ENCODE measurements around the gene CEBPZOS.

Gene CEBPZOS

DNA sequence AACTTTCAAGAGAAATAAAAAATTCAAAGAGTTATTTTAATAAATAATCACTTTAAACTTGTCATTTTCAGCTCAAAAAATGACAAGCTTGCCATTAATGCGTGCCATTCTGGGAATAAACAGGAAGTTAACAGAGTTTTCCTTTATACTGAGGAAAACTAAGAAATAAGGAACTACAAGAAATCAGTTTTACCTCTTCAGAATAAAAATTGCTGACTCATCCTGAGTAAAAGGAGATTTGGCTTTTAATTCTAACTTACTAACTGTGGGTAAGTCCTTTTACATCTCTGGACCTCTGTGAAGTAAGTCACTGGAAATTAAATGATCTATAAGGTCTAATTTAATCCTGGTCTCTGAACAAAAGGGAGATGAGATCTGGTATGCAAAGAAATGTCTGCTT, 19.0 kb downstream of the CEBPZOS start:
- no peak for DNase-seq (ENCODE audit: low spot score)
- Histone ChIP-seq H3K27ac (replicated peaks; ENCODE audit: low read length) (no peak overlapping the region), H2BK15ac (ENCODE audit: low read length) (no peak overlapping the region), H2BK5ac (ENCODE audit: low read length) (no peak overlapping the region), H3K14ac (ENCODE audit: low read length) (no peak overlapping the region), H2AFZ (ENCODE audit: low read length) (no peak overlapping the region), H3K23ac (ENCODE audit: low read depth, low read length, poor library complexity) (no peak overlapping the region), H3K9me3 (replicated peaks in 1 of 2; ENCODE audit: control insufficient read depth in 2 of 2, insufficient read depth in 1 of 2, low read depth in 1 of 2, low read length in 2 of 2) (no peaks in the 10 kb centered on the region), H3K4me2 (ENCODE audit: insufficient read depth, low read length, poor library complexity, severe bottlenecking) (no peak overlapping the region), H3K9ac (ENCODE audit: low read depth, low read length, poor library complexity) (no peak overlapping the region), H3K4me1 (ENCODE audit: control insufficient read depth in 2 of 2, insufficient read depth in 1 of 2, low read depth in 1 of 2, low read length in 2 of 2) (no peaks in the 10 kb centered on the region), H3K27me3 (ENCODE audit: control insufficient read depth in 3 of 3, insufficient read depth in 3 of 3, low read depth in 1 of 3, low read length in 3 of 3) (no peaks in the 10 kb centered on the region), H2BK12ac (ENCODE audit: low read length) (no peak overlapping the region), H3K36me3 (replicated peaks in 1 of 2; ENCODE audit: control insufficient read depth in 2 of 2, insufficient read depth in 2 of 2, low read length in 2 of 2) (peaks cover 10 to 92% of the 10 kb centered on the region in 2 donors), H2BK120ac (ENCODE audit: low read depth, low read length) (no peak overlapping the region), H2AK5ac (ENCODE audit: low read depth, low read length) (no peak overlapping the region), H3K4me3 (ENCODE audit: low read length in 2 of 2) (no peak overlapping the region), H3K18ac (ENCODE audit: low read length) (no peak overlapping the region), H3K79me1 (ENCODE audit: low read depth, low read length) (no peaks in the 10 kb centered on the region), H3K4ac (ENCODE audit: low read length) (no peak overlapping the region), H4K8ac (ENCODE audit: low read depth, low read length) (no peak overlapping the region), H4K91ac (ENCODE audit: low read depth, low read length, poor library complexity) (no peak overlapping the region)
- WGBS, 2 donors (ENCODE audit: extremely low coverage in 2 of 2, insufficient read length in 2 of 2, insufficient replicate concordance in 1 of 2) = no CpG with 5 or more reads among the region's 1 CpG

GRCh38 chr2:37219046-37219445, 22.8 kb downstream of the CEBPZOS start:
- Histone ChIP-seq H3K27ac (replicated peaks; ENCODE audit: low read length) (no peak overlapping the region), H3K4ac (ENCODE audit: low read length) (no peak overlapping the region), H3K36me3 (replicated peaks in 1 of 2; ENCODE audit: control insufficient read depth in 2 of 2, insufficient read depth in 2 of 2, low read length in 2 of 2) (peaks cover 9 to 90% of the 10 kb centered on the region in 2 donors), H4K8ac (ENCODE audit: low read depth, low read length) (no peak overlapping the region), H3K23ac (ENCODE audit: low read depth, low read length, poor library complexity) (no peak overlapping the region), H3K14ac (ENCODE audit: low read length) (no peak overlapping the region), H2BK5ac (ENCODE audit: low read length) (no peak overlapping the region), H2BK15ac (ENCODE audit: low read length) (no peak overlapping the region), H2BK120ac (ENCODE audit: low read depth, low read length) (no peak overlapping the region), H3K4me1 (ENCODE audit: control insufficient read depth in 2 of 2, insufficient read depth in 1 of 2, low read depth in 1 of 2, low read length in 2 of 2) (no peaks in the 10 kb centered on the region), H3K9me3 (replicated peaks in 1 of 2; ENCODE audit: control insufficient read depth in 2 of 2, insufficient read depth in 1 of 2, low read depth in 1 of 2, low read length in 2 of 2) (no peaks in the 10 kb centered on the region), H3K27me3 (ENCODE audit: control insufficient read depth in 3 of 3, insufficient read depth in 3 of 3, low read depth in 1 of 3, low read length in 3 of 3) (no peaks in the 10 kb centered on the region), H3K4me2 (ENCODE audit: insufficient read depth, low read length, poor library complexity, severe bottlenecking) (no peak overlapping the region), H4K91ac (ENCODE audit: low read depth, low read length, poor library complexity) (no peak overlapping the region), H3K4me3 (ENCODE audit: low read length in 2 of 2) (no peak overlapping the region), H3K79me1 (ENCODE audit: low read depth, low read length) (no peaks in the 10 kb centered on the region), H2AFZ (ENCODE audit: low read length) (no peak overlapping the region), H3K18ac (ENCODE audit: low read length) (no peak overlapping the region), H2BK12ac (ENCODE audit: low read length) (no peak overlapping the region), H3K9ac (ENCODE audit: low read depth, low read length, poor library complexity) (no peak overlapping the region), H2AK5ac (ENCODE audit: low read depth, low read length) (no peak overlapping the region)
- WGBS, 2 donors (ENCODE audit: extremely low coverage in 2 of 2, insufficient read length in 2 of 2, insufficient replicate concordance in 1 of 2) = no CpG with 5 or more reads among the region's 4 CpGs
- no peak for DNase-seq (ENCODE audit: low spot score)

- Histone ChIP-seq H2AFZ (ENCODE audit: low read length) (no peak overlapping the region), H3K18ac (ENCODE audit: low read length) (no peak overlapping the region), H3K9me3 (replicated peaks in 1 of 2; ENCODE audit: control insufficient read depth in 2 of 2, insufficient read depth in 1 of 2, low read depth in 1 of 2, low read length in 2 of 2) (no peaks in the 10 kb centered on the region), H2BK5ac (ENCODE audit: low read length) (no peak overlapping the region), H3K9ac (ENCODE audit: low read depth, low read length, poor library complexity) (no peak overlapping the region), H3K27me3 (ENCODE audit: control insufficient read depth in 3 of 3, insufficient read depth in 3 of 3, low read depth in 1 of 3, low read length in 3 of 3) (no peaks in the 10 kb centered on the region), H2BK12ac (ENCODE audit: low read length) (no peak overlapping the region), H3K4me2 (ENCODE audit: insufficient read depth, low read length, poor library complexity, severe bottlenecking) (no peak overlapping the region), H4K8ac (ENCODE audit: low read depth, low read length) (no peak overlapping the region), H3K4me1 (ENCODE audit: control insufficient read depth in 2 of 2, insufficient read depth in 1 of 2, low read depth in 1 of 2, low read length in 2 of 2) (peaks cover 0 to 4% of the 10 kb centered on the region in 2 donors), H3K4ac (ENCODE audit: low read length) (no peak overlapping the region), H3K14ac (ENCODE audit: low read length) (no peak overlapping the region), H3K36me3 (replicated peaks in 1 of 2; ENCODE audit: control insufficient read depth in 2 of 2, insufficient read depth in 2 of 2, low read length in 2 of 2) (peaks cover 13 to 90% of the 10 kb centered on the region in 2 donors), H2AK5ac (ENCODE audit: low read depth, low read length) (no peak overlapping the region), H4K91ac (ENCODE audit: low read depth, low read length, poor library complexity) (no peak overlapping the region), H3K79me1 (ENCODE audit: low read depth, low read length) (no peaks in the 10 kb centered on the region), H2BK120ac (ENCODE audit: low read depth, low read length) (no peak overlapping the region), H3K27ac (replicated peaks; ENCODE audit: low read length) (no peak overlapping the region), H3K4me3 (ENCODE audit: low read length in 2 of 2) (no peak overlapping the region), H3K23ac (ENCODE audit: low read depth, low read length, poor library complexity) (no peak overlapping the region), H2BK15ac (ENCODE audit: low read length) (no peak overlapping the region)
- no peak for DNase-seq (ENCODE audit: low spot score)
- WGBS, 2 donors (ENCODE audit: extremely low coverage in 2 of 2, insufficient read length in 2 of 2, insufficient replicate concordance in 1 of 2) = no CpG with 5 or more reads among the region's 4 CpGs
Observed at GRCh38 chr2:37223131-37223530, 26.8 kb downstream of the CEBPZOS start.

- H3K23ac ChIP-seq (ENCODE audit: low read depth, low read length, poor library complexity) = no peak overlapping the region
- H3K36me3 ChIP-seq (replicated peaks in 1 of 2; ENCODE audit: control insufficient read depth in 2 of 2, insufficient read depth in 2 of 2, low read length in 2 of 2) = peaks cover 16 to 90% of the 10 kb centered on the region in 2 donors
- no peak overlapping the region for H4K91ac ChIP-seq (ENCODE audit: low read depth, low read length, poor library complexity)
- no peak overlapping the region for H3K9ac ChIP-seq (ENCODE audit: low read depth, low read length, poor library complexity)
- H3K79me1 ChIP-seq (ENCODE audit: low read depth, low read length) = no peaks in the 10 kb centered on the region
- H2AFZ ChIP-seq (ENCODE audit: low read length) = no peak overlapping the region
- no peak overlapping the region for H2BK15ac ChIP-seq (ENCODE audit: low read length)
- no peak overlapping the region for H3K27ac ChIP-seq (replicated peaks; ENCODE audit: low read length)
- no peak overlapping the region for H2BK12ac ChIP-seq (ENCODE audit: low read length)
- WGBS, 2 donors (ENCODE audit: extremely low coverage in 2 of 2, insufficient read length in 2 of 2, insufficient replicate concordance in 1 of 2) = no CpG with 5 or more reads among the region's 1 CpG
- H2AK5ac ChIP-seq (ENCODE audit: low read depth, low read length) = no peak overlapping the region
- H3K4me2 ChIP-seq (ENCODE audit: insufficient read depth, low read length, poor library complexity, severe bottlenecking) = no peak overlapping the region
- H2BK5ac ChIP-seq (ENCODE audit: low read length) = no peak overlapping the region
- H3K4me3 ChIP-seq (ENCODE audit: low read length in 2 of 2) = no peak overlapping the region
- H3K27me3 ChIP-seq (ENCODE audit: control insufficient read depth in 3 of 3, insufficient read depth in 3 of 3, low read depth in 1 of 3, low read length in 3 of 3) = no peaks in the 10 kb centered on the region
- H3K18ac ChIP-seq (ENCODE audit: low read length) = no peak overlapping the region
- no peak overlapping the region for H2BK120ac ChIP-seq (ENCODE audit: low read depth, low read length)
- H4K8ac ChIP-seq (ENCODE audit: low read depth, low read length) = no peak overlapping the region
- H3K9me3 ChIP-seq (replicated peaks in 1 of 2; ENCODE audit: control insufficient read depth in 2 of 2, insufficient read depth in 1 of 2, low read depth in 1 of 2, low read length in 2 of 2) = no peaks in the 10 kb centered on the region
- peaks cover 0 to 4% of the 10 kb centered on the region in 2 donors for H3K4me1 ChIP-seq (ENCODE audit: control insufficient read depth in 2 of 2, insufficient read depth in 1 of 2, low read depth in 1 of 2, low read length in 2 of 2)
- H3K4ac ChIP-seq (ENCODE audit: low read length) = no peak overlapping the region
- DNase-seq (ENCODE audit: low spot score) = no peak
- no peak overlapping the region for H3K14ac ChIP-seq (ENCODE audit: low read length)
Observed at GRCh38 chr2:37224063-37224462, 27.8 kb downstream of the CEBPZOS start.

All from neuronal stem cell (in vitro differentiated cells).